NT2/D1 (cell line): ENCODE data around the gene SRSF12.
"Not testable (repeated sequence)": the region's sequence is repeated elsewhere in the genome, so short reads cannot be mapped to it uniquely, and the experiment has no call there.

ENCODE experiments used
- DNase-seq: peaks from one replicate; pipeline ENCODE4 v3.0.0-alpha.2; 2011; ENCODE audit warnings: low read depth, low spot score
- H3K27me3 ChIP-seq: 2 replicates; pipeline ENCODE4 v1.6.0; 2011; ENCODE audit warnings: mild to moderate bottlenecking; ENCODE audit not compliant: insufficient read length, insufficient read depth
- H3K36me3 ChIP-seq: 2 replicates; pipeline ENCODE4 v1.6.1; 2011; ENCODE audit warnings: mild to moderate bottlenecking, low read length, mixed read lengths; ENCODE audit not compliant: insufficient read depth, insufficient read length
- H3K4me1 ChIP-seq: 2 replicates; pipeline ENCODE4 v1.5.1; 2011; ENCODE audit not compliant: insufficient read depth, insufficient read length
- H3K4me3 ChIP-seq: 2 replicates; pipeline ENCODE4 v1.5.1; 2011; ENCODE audit warnings: low read depth; ENCODE audit not compliant: insufficient read length
- H3K9ac ChIP-seq: 2 replicates; pipeline ENCODE4 v1.6.0; 2011; ENCODE audit warnings: low read depth; ENCODE audit not compliant: insufficient read length
- H3K9me3 ChIP-seq: 2 replicates; pipeline ENCODE4 v1.5.1; 2011; ENCODE audit warnings: mild to moderate bottlenecking, low read length; ENCODE audit not compliant: insufficient read depth
- SUZ12 ChIP-seq: IDR thresholded peaks from 2 replicates; pipeline ENCODE4 v1.6.1; 2011; ENCODE audit not compliant: insufficient read length, insufficient read depth; ENCODE audit errors: extremely low read depth
- YY1 ChIP-seq: IDR thresholded peaks from 2 replicates; pipeline ENCODE4 v1.6.1; 2011; ENCODE audit not compliant: insufficient read length, insufficient read depth
- ZNF274 ChIP-seq: IDR thresholded peaks from 2 replicates; pipeline ENCODE4 v1.6.1; 2011; ENCODE audit warnings: mild to moderate bottlenecking, low read depth, low read length

SRSF12 gene

GRCh38 chr6:89139509-89140346 lies 21.9 kb upstream of the SRSF12 start:
- Histone ChIP-seq H3K4me1 (no peaks in the 10 kb centered on the region), H3K27me3 (peaks cover 34% of the 10 kb centered on the region), H3K9ac (no peak overlapping the region), H3K9me3 (peaks cover 13% of the 10 kb centered on the region; the same call in 1 of the 2 replicates), H3K36me3 (no peaks in the 10 kb centered on the region), H3K4me3 (no peak overlapping the region)
- no peak for TF ChIP-seq YY1
- TF ChIP-seq ZNF274: no peak
- TF ChIP-seq SUZ12: no peak
- no peak for DNase-seq

- Histone ChIP-seq H3K4me1 (no peaks in the 10 kb centered on the region), H3K36me3 (no peaks in the 10 kb centered on the region), H3K9me3 (peaks cover 28% of the 10 kb centered on the region), H3K9ac (no peak overlapping the region), H3K4me3 (no peak overlapping the region), H3K27me3 (peaks cover 27% of the 10 kb centered on the region)
- no peak for TF ChIP-seq ZNF274
- TF ChIP-seq YY1: no peak
- TF ChIP-seq SUZ12: no peak
- no peak for DNase-seq
Measured at GRCh38 chr6:89138173-89138572, 20.3 kb upstream of the SRSF12 start.

GRCh38 chr6:89134723-89135122 lies 16.9 kb upstream of the SRSF12 start:
- Histone ChIP-seq H3K36me3 (no peaks in the 10 kb centered on the region), H3K27me3 (peaks cover 35% of the 10 kb centered on the region), H3K9me3 (peaks cover 46% of the 10 kb centered on the region), H3K4me1 (no peaks in the 10 kb centered on the region), H3K9ac (no peak overlapping the region), H3K4me3 (no peak overlapping the region)
- DNase-seq: no peak
- TF ChIP-seq YY1 (no peak), ZNF274 (no peak), SUZ12 (no peak)

- TF ChIP-seq ZNF274 (no peak), SUZ12 (no peak), YY1 (no peak)
- Histone ChIP-seq H3K36me3 (no peaks in the 10 kb centered on the region), H3K27me3 (peaks cover 35% of the 10 kb centered on the region), H3K4me3 (no peak overlapping the region), H3K9ac (no peak overlapping the region), H3K4me1 (no peaks in the 10 kb centered on the region), H3K9me3 (peaks cover 49% of the 10 kb centered on the region)
- peak; percentile 44 for DNase-seq
Measured at GRCh38 chr6:89133981-89134380, 16.1 kb upstream of the SRSF12 start.

- Histone ChIP-seq H3K4me1 (no peaks in the 10 kb centered on the region), H3K9ac (no peak overlapping the region), H3K27me3 (peaks cover 27% of the 10 kb centered on the region), H3K36me3 (no peaks in the 10 kb centered on the region), H3K4me3 (no peak overlapping the region), H3K9me3 (peaks cover 52% of the 10 kb centered on the region)
- no peak for DNase-seq
- TF ChIP-seq ZNF274 (no peak), SUZ12 (no peak), YY1 (no peak)
Measured at GRCh38 chr6:89132057-89132456, 14.2 kb upstream of the SRSF12 start.

GRCh38 chr6:89131599-89131998 lies 13.7 kb upstream of the SRSF12 start:
- no peaks in the 10 kb centered on the region for H3K4me1 ChIP-seq
- no peaks in the 10 kb centered on the region for H3K36me3 ChIP-seq
- no peak overlapping the region for H3K9ac ChIP-seq
- peaks cover 23% of the 10 kb centered on the region for H3K27me3 ChIP-seq
- peaks cover 52% of the 10 kb centered on the region for H3K9me3 ChIP-seq
- DNase-seq: no peak
- H3K4me3 ChIP-seq: no peak overlapping the region
- TF ChIP-seq SUZ12 (no peak), ZNF274 (no peak), YY1 (no peak)

DNA sequence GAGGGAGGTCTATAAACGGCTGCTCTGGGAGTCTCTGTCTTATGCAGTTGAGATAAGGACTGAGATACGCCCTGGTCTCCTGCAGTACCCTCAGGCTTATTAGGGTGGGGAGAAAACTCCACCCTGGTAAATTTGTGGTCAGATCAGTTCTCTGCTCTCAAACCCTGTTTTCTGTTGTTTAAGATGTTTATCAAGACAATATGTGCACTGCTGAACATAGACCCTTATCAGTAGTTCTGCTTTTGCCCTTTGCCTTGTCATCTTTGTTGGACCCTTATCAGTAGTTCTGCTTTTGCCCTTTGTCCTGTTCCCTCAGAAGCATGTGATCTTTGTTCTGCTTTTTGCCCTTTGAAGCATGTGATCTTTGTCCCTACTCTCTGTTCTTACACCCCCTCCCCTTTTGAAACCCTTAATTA lies 10.4 kb upstream of the SRSF12 start:
- Histone ChIP-seq H3K9me3 (peaks cover 25% of the 10 kb centered on the region), H3K27me3 (peaks cover 12% of the 10 kb centered on the region)
- H3K4me3 ChIP-seq, H3K36me3 ChIP-seq, DNase-seq, H3K9ac ChIP-seq, H3K4me1 ChIP-seq: not testable (repeated sequence)

GRCh38 chr6:89122625-89123024 lies 4.8 kb upstream of the SRSF12 start:
- DNase-seq: no peak
- no peak overlapping the region for H3K4me3 ChIP-seq
- H3K9me3 ChIP-seq: no peaks in the 10 kb centered on the region
- no peaks in the 10 kb centered on the region for H3K4me1 ChIP-seq
- peaks cover 19% of the 10 kb centered on the region for H3K27me3 ChIP-seq
- TF ChIP-seq SUZ12 (no peak), YY1 (no peak), ZNF274 (no peak)
- H3K36me3 ChIP-seq: no peaks in the 10 kb centered on the region
- no peak overlapping the region for H3K9ac ChIP-seq
